HFFc6 (cell line): ENCODE results near the gene MYO1F. TPM values are rescaled to one million over a fixed set of nuclear protein-coding genes. Genes with fewer than 3 reads are reported as not detected.
A peak's percentile ranks its signal among the peaks of the same experiment; 100 is the strongest.

Experiments used
- DNase-seq: peaks from one replicate; pipeline ENCODE4 v3.0.0-alpha.2; 2018
- H3K27ac Mint-ChIP-seq: 2 replicates; pipeline ENCODE4 v1.8.0; 2020; ENCODE audit warnings: mild to moderate bottlenecking, mixed read lengths
- H3K27me3 Mint-ChIP-seq: 2 replicates; pipeline ENCODE4 v1.8.0; 2021; ENCODE audit warnings: mild to moderate bottlenecking, moderate library complexity, mixed read lengths; ENCODE audit not compliant: insufficient read depth
- H3K36me3 Mint-ChIP-seq: 2 replicates; pipeline ENCODE4 v1.8.0; 2021; ENCODE audit warnings: low read depth, mixed read lengths
- H3K4me1 Mint-ChIP-seq: 2 replicates; pipeline ENCODE4 v1.8.0; 2020; ENCODE audit warnings: low read depth, mixed read lengths
- H3K4me3 Mint-ChIP-seq: 2 replicates; pipeline ENCODE4 v1.8.0; 2020; ENCODE audit warnings: mild to moderate bottlenecking, moderate library complexity, mixed read lengths
- H3K9me3 Mint-ChIP-seq: 2 replicates; pipeline ENCODE4 v1.8.0; 2020; ENCODE audit warnings: mild to moderate bottlenecking, mixed read lengths
- CTCF ChIP-seq: fragments of 200-600 bp; sonication (generic); IDR thresholded peaks from 2 replicates; pipeline ENCODE4 v1.5.0; 2021; ENCODE audit warnings: antibody characterized with exemption, mild to moderate bottlenecking
- total RNA-seq, 6 experiments: library from RNA; stranded (reverse); fragmentation: NEBNext Ultra II Directional; extraction: Animal tissue kit (Norgen Biotek cat#: 25700); gene quantifications; 2 replicates in 1 of 6; 3 replicates in 5 of 6; pipeline ENCODE4 v1.2.3, GENCODE V29; 2021

The MYO1F gene
- total RNA-seq, 6 experiments from 2014 or later = 0.09 to 0.28 (median 0.19) TPM

- TF ChIP-seq CTCF = no peak
- Mint-ChIP-seq H3K4me1 (no peaks in the 10 kb centered on the region), H3K27ac (no peak overlapping the region), H3K27me3 (peaks cover 6% of the 10 kb centered on the region), H3K9me3 (no peaks in the 10 kb centered on the region), H3K36me3 (no peaks in the 10 kb centered on the region), H3K4me3 (no peak overlapping the region)
- DNase-seq = no peak
These were observed 78.0 kb downstream of the MYO1F start for GRCh38 chr19:8499048-8499833.

- no peak for TF ChIP-seq CTCF
- Mint-ChIP-seq H3K4me1 (no peaks in the 10 kb centered on the region), H3K27me3 (peaks cover 6% of the 10 kb centered on the region), H3K27ac (no peak overlapping the region), H3K4me3 (no peak overlapping the region), H3K36me3 (no peaks in the 10 kb centered on the region), H3K9me3 (no peaks in the 10 kb centered on the region)
- DNase-seq = no peak
These were observed 78.9 kb downstream of the MYO1F start for GRCh38 chr19:8498295-8498694.

- Mint-ChIP-seq H3K4me3 (no peak overlapping the region), H3K36me3 (no peaks in the 10 kb centered on the region), H3K27me3 (peaks cover 4% of the 10 kb centered on the region), H3K4me1 (no peaks in the 10 kb centered on the region), H3K27ac (no peak overlapping the region), H3K9me3 (no peaks in the 10 kb centered on the region)
- no peak for DNase-seq
- no peak for TF ChIP-seq CTCF
These were observed 83.1 kb downstream of the MYO1F start for GRCh38 chr19:8494158-8494557.

- H3K27me3 Mint-ChIP-seq = peaks cover 10% of the 10 kb centered on the region
- no peaks in the 10 kb centered on the region for H3K4me1 Mint-ChIP-seq
- no peak overlapping the region for H3K4me3 Mint-ChIP-seq
- TF ChIP-seq CTCF = peak; percentile 36
- H3K9me3 Mint-ChIP-seq = no peaks in the 10 kb centered on the region
- DNase-seq = no peak
- no peak overlapping the region for H3K27ac Mint-ChIP-seq
- H3K36me3 Mint-ChIP-seq = peaks cover 23% of the 10 kb centered on the region
These were observed 85.7 kb downstream of the MYO1F start for GRCh38 chr19:8491574-8491973.

- no peaks in the 10 kb centered on the region for H3K4me1 Mint-ChIP-seq
- no peak overlapping the region for H3K4me3 Mint-ChIP-seq
- TF ChIP-seq CTCF = no peak
- H3K27ac Mint-ChIP-seq = no peak overlapping the region
- peaks cover 27% of the 10 kb centered on the region for H3K36me3 Mint-ChIP-seq
- H3K27me3 Mint-ChIP-seq = peaks cover 10% of the 10 kb centered on the region
- H3K9me3 Mint-ChIP-seq = no peaks in the 10 kb centered on the region
- no peak for DNase-seq
These were observed 86.4 kb downstream of the MYO1F start for GRCh38 chr19:8490873-8491272.
